C4-2B (cell line): Measurements from ENCODE around the gene TM4SF20.

Experiments used
- ZFX ChIP-seq: fragments of 450-650 bp; IDR thresholded peaks from 2 replicates; pipeline ENCODE4 v1.6.1; 2017
- TF ChIP-seq, protein P1 (sequence below): fragments of 450-650 bp; conservative IDR thresholded peaks from 2 replicates; pipeline ENCODE4 v1.5.1; 2017; ENCODE audit warnings: mild to moderate bottlenecking

DNA sequence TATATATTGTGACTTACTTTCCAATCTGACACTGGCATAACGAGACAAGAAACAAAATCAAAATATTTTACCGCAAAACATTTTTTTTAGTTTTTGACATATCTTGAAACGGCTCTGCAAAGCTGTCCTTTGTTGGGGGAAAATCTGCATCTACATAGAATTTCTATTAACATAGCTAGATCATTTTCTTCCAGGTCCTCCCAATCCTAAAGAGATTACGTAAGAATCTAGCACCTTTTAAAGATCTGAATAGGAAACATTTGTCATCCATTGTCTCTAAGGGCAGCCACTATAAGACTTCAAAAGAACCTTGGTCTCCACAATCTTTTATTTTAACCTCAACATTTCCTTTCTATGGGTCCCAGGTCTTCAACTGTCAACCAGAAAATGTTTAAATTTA, 55.3 kb downstream of the TM4SF20 start:
- no peak for TF ChIP-seq ZFX
- TF ChIP-seq, protein P1, sequence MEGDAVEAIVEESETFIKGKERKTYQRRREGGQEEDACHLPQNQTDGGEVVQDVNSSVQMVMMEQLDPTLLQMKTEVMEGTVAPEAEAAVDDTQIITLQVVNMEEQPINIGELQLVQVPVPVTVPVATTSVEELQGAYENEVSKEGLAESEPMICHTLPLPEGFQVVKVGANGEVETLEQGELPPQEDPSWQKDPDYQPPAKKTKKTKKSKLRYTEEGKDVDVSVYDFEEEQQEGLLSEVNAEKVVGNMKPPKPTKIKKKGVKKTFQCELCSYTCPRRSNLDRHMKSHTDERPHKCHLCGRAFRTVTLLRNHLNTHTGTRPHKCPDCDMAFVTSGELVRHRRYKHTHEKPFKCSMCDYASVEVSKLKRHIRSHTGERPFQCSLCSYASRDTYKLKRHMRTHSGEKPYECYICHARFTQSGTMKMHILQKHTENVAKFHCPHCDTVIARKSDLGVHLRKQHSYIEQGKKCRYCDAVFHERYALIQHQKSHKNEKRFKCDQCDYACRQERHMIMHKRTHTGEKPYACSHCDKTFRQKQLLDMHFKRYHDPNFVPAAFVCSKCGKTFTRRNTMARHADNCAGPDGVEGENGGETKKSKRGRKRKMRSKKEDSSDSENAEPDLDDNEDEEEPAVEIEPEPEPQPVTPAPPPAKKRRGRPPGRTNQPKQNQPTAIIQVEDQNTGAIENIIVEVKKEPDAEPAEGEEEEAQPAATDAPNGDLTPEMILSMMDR = no peak
